Endothelial cell (in vitro differentiated cells): Measurements from ENCODE around the gene LDLRAD1. TPM values are rescaled to one million over a fixed set of nuclear protein-coding genes. Genes with fewer than 3 reads are reported as not detected.
"Not testable (repeated sequence)": the region's sequence is repeated elsewhere in the genome, so short reads cannot be mapped to it uniquely, and the experiment has no call there.

Experiments used
- DNase-seq: peaks from one replicate; pipeline ENCODE4 v3.0.0; 2021; ENCODE audit warnings: low spot score
- H3K27ac Mint-ChIP-seq: one replicate; pipeline ENCODE4 v1.8.0; 2021; ENCODE audit warnings: mixed read lengths, inconsistent platforms; ENCODE audit not compliant: unreplicated experiment
- H3K27me3 Mint-ChIP-seq: one replicate; pipeline ENCODE4 v1.8.0; 2021; ENCODE audit warnings: mild to moderate bottlenecking, moderate library complexity, mixed read lengths, inconsistent platforms; ENCODE audit not compliant: unreplicated experiment
- H3K36me3 Mint-ChIP-seq: one replicate; pipeline ENCODE4 v1.8.0; 2021; ENCODE audit warnings: mild to moderate bottlenecking, low read depth, mixed read lengths, inconsistent platforms; ENCODE audit not compliant: unreplicated experiment
- H3K4me1 Mint-ChIP-seq: one replicate; pipeline ENCODE4 v1.8.0; 2021; ENCODE audit warnings: mild to moderate bottlenecking, mixed read lengths, inconsistent platforms; ENCODE audit not compliant: unreplicated experiment
- H3K4me3 Mint-ChIP-seq: one replicate; pipeline ENCODE4 v1.8.0; 2021; ENCODE audit warnings: mild to moderate bottlenecking, mixed read lengths, inconsistent platforms; ENCODE audit not compliant: unreplicated experiment
- H3K9me3 Mint-ChIP-seq: one replicate; pipeline ENCODE4 v1.8.0; 2021; ENCODE audit warnings: mixed read lengths, inconsistent platforms; ENCODE audit not compliant: unreplicated experiment
- total RNA-seq: library from RNA; stranded (reverse); fragmentation: NEBNext Ultra II Directional; extraction: Animal tissue kit (Norgen Biotek cat#: 25700); gene quantifications from one replicate; pipeline ENCODE4 v1.2.1, GENCODE V29; 2021; ENCODE audit not compliant: unreplicated experiment
- TF ChIP-seq, protein P1 (sequence below): fragments of 200-600 bp; sonication (generic); IDR thresholded peaks from one replicate; pipeline ENCODE4 v1.5.0; 2021; ENCODE audit warnings: antibody characterized with exemption; ENCODE audit not compliant: unreplicated experiment

Gene LDLRAD1
- total RNA-seq, 1 donor from 2014 or later = not detected

DNA sequence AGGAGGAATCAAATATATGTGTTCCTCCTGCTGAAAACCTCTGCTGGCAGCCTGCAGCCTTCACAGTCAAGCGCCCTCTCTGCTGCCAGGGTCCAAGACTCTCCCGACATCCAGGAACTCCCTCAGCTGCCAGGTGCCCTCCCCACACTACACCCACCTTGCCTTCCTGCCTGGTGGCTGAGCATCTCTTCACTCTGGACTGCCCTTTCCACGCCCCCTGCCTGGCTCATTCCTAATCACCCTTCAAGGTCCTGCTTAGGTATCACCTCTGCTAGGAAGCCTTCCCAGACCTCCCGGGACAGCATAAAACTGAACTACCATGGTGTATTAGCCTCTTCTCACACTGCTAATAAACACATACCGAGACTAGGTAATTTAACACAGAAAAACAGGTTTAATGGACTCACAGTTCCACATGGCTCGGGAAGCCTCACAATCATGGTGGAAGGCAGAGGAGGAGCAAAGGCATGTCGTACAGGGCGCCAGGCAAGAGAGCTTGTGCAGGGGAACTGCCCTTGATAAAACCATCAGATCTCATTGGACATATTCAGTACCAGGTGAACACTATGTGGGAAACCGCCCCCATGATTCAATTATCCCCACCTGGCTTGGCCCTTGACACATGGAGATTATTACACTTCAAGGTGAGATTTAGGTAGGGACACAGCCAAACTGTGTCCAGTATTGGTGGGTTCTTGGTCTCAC lies 15.3 kb downstream of the LDLRAD1 start:
- H3K4me3 Mint-ChIP-seq = no peak overlapping the region
- peaks cover 2% of the 10 kb centered on the region for H3K4me1 Mint-ChIP-seq
- TF ChIP-seq, protein P1, sequence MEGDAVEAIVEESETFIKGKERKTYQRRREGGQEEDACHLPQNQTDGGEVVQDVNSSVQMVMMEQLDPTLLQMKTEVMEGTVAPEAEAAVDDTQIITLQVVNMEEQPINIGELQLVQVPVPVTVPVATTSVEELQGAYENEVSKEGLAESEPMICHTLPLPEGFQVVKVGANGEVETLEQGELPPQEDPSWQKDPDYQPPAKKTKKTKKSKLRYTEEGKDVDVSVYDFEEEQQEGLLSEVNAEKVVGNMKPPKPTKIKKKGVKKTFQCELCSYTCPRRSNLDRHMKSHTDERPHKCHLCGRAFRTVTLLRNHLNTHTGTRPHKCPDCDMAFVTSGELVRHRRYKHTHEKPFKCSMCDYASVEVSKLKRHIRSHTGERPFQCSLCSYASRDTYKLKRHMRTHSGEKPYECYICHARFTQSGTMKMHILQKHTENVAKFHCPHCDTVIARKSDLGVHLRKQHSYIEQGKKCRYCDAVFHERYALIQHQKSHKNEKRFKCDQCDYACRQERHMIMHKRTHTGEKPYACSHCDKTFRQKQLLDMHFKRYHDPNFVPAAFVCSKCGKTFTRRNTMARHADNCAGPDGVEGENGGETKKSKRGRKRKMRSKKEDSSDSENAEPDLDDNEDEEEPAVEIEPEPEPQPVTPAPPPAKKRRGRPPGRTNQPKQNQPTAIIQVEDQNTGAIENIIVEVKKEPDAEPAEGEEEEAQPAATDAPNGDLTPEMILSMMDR = no peak
- no peak for DNase-seq
- no peaks in the 10 kb centered on the region for H3K9me3 Mint-ChIP-seq
- H3K36me3 Mint-ChIP-seq = peaks cover 4% of the 10 kb centered on the region
- no peak overlapping the region for H3K27ac Mint-ChIP-seq
- H3K27me3 Mint-ChIP-seq = peaks cover 7% of the 10 kb centered on the region

GRCh38 chr1:54001591-54001990 lies 16.4 kb downstream of the LDLRAD1 start:
- H3K4me3 Mint-ChIP-seq = no peak overlapping the region
- TF ChIP-seq, protein P1 = no peak
- no peak for DNase-seq
- no peaks in the 10 kb centered on the region for H3K4me1 Mint-ChIP-seq
- H3K27me3 Mint-ChIP-seq = peaks cover 7% of the 10 kb centered on the region
- no peaks in the 10 kb centered on the region for H3K9me3 Mint-ChIP-seq
- H3K27ac Mint-ChIP-seq = no peak overlapping the region
- H3K36me3 Mint-ChIP-seq = peaks cover 4% of the 10 kb centered on the region

DNA sequence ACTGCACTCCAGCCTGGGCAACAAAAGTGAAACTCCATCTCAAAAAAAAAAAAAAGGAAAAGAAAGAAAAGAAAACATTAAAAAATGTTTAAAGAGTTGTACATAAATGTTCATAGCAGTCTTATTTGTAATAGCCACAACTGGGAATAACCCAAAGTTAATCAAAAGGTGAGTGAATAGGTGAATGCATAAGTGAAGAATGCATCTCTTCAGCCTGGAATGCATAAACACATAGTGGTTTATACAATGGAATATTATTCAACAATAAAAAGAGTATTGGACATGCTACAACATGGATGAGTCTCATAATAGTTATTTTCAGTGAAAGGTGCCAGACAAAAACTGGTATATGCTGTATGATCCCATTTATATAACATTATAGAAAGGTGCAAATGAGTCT lies 18.1 kb downstream of the LDLRAD1 start:
- no peak for DNase-seq
- H3K9me3 Mint-ChIP-seq = no peaks in the 10 kb centered on the region
- H3K27me3 Mint-ChIP-seq = peaks cover 3% of the 10 kb centered on the region
- no peak overlapping the region for H3K4me3 Mint-ChIP-seq
- TF ChIP-seq, protein P1 = no peak
- no peak overlapping the region for H3K27ac Mint-ChIP-seq
- no peaks in the 10 kb centered on the region for H3K4me1 Mint-ChIP-seq
- H3K36me3 Mint-ChIP-seq = no peaks in the 10 kb centered on the region

GRCh38 chr1:53998223-53998622 lies 19.8 kb downstream of the LDLRAD1 start:
- Mint-ChIP-seq H3K36me3 (no peaks in the 10 kb centered on the region), H3K4me1 (no peaks in the 10 kb centered on the region), H3K27ac (no peak overlapping the region), H3K4me3 (no peak overlapping the region), H3K27me3 (peaks cover under 1% of the 10 kb centered on the region), H3K9me3 (no peaks in the 10 kb centered on the region)
- TF ChIP-seq, protein P1 = no peak
- DNase-seq = no peak

- TF ChIP-seq, protein P1 = no peak
- no peak for DNase-seq
- H3K36me3 Mint-ChIP-seq = no peaks in the 10 kb centered on the region
- H3K4me3 Mint-ChIP-seq = no peak overlapping the region
- no peak overlapping the region for H3K27ac Mint-ChIP-seq
- H3K4me1 Mint-ChIP-seq = no peaks in the 10 kb centered on the region
- no peaks in the 10 kb centered on the region for H3K27me3 Mint-ChIP-seq
- H3K9me3 Mint-ChIP-seq = no peaks in the 10 kb centered on the region
Measured at GRCh38 chr1:53995683-53996082, 22.3 kb downstream of the LDLRAD1 start.

DNA sequence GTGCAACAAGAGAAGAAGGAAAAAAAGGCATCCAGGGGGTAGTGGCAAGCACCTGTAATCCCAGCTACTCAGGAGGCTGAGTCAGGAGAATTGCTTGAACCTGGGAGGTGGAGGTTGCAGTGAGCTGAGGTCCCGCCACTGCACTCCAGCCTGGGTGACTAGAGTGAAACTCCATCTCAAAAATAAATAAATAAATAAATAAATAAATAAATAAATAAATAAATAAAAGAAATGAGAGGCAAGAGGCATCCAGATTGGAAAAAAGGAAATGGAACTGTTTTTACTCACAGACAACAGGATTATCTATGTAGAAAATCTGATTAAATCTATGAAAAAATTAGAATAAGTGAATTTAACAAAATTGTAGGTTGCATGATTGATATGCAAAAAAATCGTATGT lies 23.5 kb downstream of the LDLRAD1 start:
- not testable (repeated sequence) for H3K36me3 Mint-ChIP-seq, H3K9me3 Mint-ChIP-seq, H3K4me3 Mint-ChIP-seq, H3K27ac Mint-ChIP-seq, DNase-seq, H3K27me3 Mint-ChIP-seq, H3K4me1 Mint-ChIP-seq
